Upper lobe of left lung (tissue), 6 donors: ENCODE measurements around the gene MSI2. TPM values are rescaled to one million over a fixed set of nuclear protein-coding genes. Genes with fewer than 3 reads are reported as not detected.

Source experiments
- ATAC-seq, 2 donors: fragments of 200-7000 bp; cut with Tn5 transposase; one replicate each; pipeline ENCODE4 v1.9.1; 2022; ENCODE audit warnings: mild to moderate bottlenecking in 2 of 2, moderate library complexity in 2 of 2; ENCODE audit not compliant: low FRiP score in 2 of 2
- DNase-seq, 2 donors: peaks; one replicate each; pipeline ENCODE4 v3.0.0-alpha.2; 2019 to 2020
- H3K27ac ChIP-seq, 4 donors: fragments of 200-600 bp; sonication (generic); one replicate each; pipeline ENCODE4 v1.5.1; 2016 to 2019
- H3K27me3 ChIP-seq, 4 donors: fragments of 200-600 bp; sonication (generic); one replicate each; pipeline ENCODE4 v1.5.1; 2017 to 2019
- H3K36me3 ChIP-seq, 4 donors: fragments of 200-600 bp; sonication (generic); one replicate each; pipeline ENCODE4 v1.5.1; 2016 to 2019
- H3K4me1 ChIP-seq, 4 donors: fragments of 200-600 bp; sonication (generic); one replicate each; pipeline ENCODE4 v1.5.1; 2018 to 2019
- H3K4me3 ChIP-seq, 4 donors: fragments of 200-600 bp; sonication (generic); one replicate each; pipeline ENCODE4 v1.5.1; 2017 to 2019; ENCODE audit warnings: mild to moderate bottlenecking in 2 of 4, moderate library complexity in 1 of 4
- H3K9me3 ChIP-seq, 4 donors: fragments of 200-600 bp; sonication (generic); one replicate each; pipeline ENCODE4 v1.5.1; 2018 to 2019
- EP300 ChIP-seq, 4 donors: sonication (generic); formaldehyde crosslinking; IDR thresholded peaks; one replicate each; pipeline ENCODE4 v1.5.1; 2017; ENCODE audit warnings: antibody characterized with exemption in 4 of 4, control low read depth in 2 of 4
- POLR2A ChIP-seq, 4 donors: fragments of 450-650 bp; IDR thresholded peaks; one replicate each; pipeline ENCODE4 v1.5.1; 2016 to 2017; ENCODE audit warnings: antibody characterized with exemption in 4 of 4, mild to moderate bottlenecking in 2 of 4
- POLR2AphosphoS5 ChIP-seq, 2 donors: sonication (generic); formaldehyde crosslinking; IDR thresholded peaks; one replicate each; pipeline ENCODE4 v1.5.1; 2017; ENCODE audit warnings: antibody characterized with exemption in 2 of 2
- WGBS, 2 donors: methylation state at CpG; one replicate each; pipeline ENCODE4 v1.1.5; 2017 to 2018; 5-methylcytosine and 5-hydroxymethylcytosine counted together
- total RNA-seq, 6 donors: library from RNA; depleted of rRNA in 4 of 6; stranded (reverse); fragments of >200 nt in 4 of 6; gene quantifications; one replicate each; pipeline versions ENCODE4 v1.1.0 to v1.2.1, GENCODE V29; 2016 to 2021
- TF ChIP-seq, protein P1 (sequence below), 6 experiments: fragments of 450-650 bp in 4 of 6; fragments of 200-600 bp in 2 of 6; sonication (generic) in 2 of 6; IDR thresholded peaks; one replicate each; pipeline ENCODE4 v1.5.1; 2016 to 2019; ENCODE audit warnings: antibody characterized with exemption in 6 of 6
- donor health status: DM: no; HTN: no; CAD: no; lungs with moderate emphysema.
- donor health status: DM: no; HTN: yes; CAD: no; lungs with severe emphysema.

MSI2 gene
- total RNA-seq, 6 donors from 2014 or later, result 20.1 to 44.0 (median 32.2) TPM

DNA sequence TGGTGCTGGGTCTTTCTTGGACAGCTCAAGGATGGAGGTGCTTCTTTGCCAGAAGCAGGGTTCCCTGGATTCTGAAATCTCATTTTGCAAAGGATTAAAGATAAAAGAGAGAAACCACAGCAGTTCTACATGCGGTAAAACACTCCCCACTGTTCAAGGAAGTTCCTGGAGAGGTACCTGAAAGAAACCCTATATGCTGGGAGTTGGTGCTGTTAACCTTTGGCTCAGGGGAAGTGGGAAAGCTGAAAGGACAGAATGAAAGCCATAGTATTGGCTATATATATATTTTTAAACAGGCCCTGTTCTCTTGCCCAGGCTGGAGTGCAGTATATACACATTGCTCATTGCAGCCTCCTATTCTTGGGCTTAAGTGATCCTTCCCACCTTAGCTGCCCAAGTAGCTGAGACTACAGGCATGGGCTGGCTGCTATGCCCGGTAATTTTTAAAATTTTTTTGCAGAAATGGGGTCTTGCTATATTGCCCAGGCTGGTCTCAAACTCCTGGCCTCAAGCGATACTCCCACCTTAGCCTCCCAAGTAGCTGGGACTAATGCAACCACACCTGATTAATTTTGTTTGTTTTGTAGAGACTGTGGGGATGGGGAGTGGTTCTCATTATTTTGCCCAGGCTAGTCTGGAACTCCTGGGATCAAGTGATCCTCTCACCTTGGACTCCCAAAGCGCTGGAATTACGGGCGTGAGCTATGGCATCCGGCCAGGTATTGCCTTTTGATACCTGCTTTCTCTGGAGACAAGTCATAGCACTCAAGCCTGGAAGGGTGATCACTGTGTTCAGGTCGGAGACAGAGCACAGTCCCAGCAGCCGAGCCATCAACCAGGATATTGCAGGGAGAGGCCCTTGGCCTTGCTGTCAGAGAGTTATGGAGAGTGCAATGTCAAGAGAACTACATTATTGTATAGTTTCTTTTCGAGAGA is 55.2 kb downstream of the MSI2 start:
- H3K9me3 ChIP-seq, result no peaks in the 10 kb centered on the region
- ATAC-seq (no peak), DNase-seq (no peak)
- no peak overlapping the region for H3K4me3 ChIP-seq
- peaks cover 0 to 3% (median 0%) of the 10 kb centered on the region in 4 donors for H3K36me3 ChIP-seq
- no peaks in the 10 kb centered on the region for H3K27me3 ChIP-seq
- no peaks in the 10 kb centered on the region for H3K4me1 ChIP-seq
- WGBS, 2 donors, result 85 to 91% methylated on average over 10 of the region's 10 CpGs
- TF ChIP-seq POLR2A (IDR thresholded peaks at IDR 0.05), result no peak
- no peak for TF ChIP-seq EP300 (IDR thresholded peaks at IDR 0.05)
- TF ChIP-seq, protein P1, sequence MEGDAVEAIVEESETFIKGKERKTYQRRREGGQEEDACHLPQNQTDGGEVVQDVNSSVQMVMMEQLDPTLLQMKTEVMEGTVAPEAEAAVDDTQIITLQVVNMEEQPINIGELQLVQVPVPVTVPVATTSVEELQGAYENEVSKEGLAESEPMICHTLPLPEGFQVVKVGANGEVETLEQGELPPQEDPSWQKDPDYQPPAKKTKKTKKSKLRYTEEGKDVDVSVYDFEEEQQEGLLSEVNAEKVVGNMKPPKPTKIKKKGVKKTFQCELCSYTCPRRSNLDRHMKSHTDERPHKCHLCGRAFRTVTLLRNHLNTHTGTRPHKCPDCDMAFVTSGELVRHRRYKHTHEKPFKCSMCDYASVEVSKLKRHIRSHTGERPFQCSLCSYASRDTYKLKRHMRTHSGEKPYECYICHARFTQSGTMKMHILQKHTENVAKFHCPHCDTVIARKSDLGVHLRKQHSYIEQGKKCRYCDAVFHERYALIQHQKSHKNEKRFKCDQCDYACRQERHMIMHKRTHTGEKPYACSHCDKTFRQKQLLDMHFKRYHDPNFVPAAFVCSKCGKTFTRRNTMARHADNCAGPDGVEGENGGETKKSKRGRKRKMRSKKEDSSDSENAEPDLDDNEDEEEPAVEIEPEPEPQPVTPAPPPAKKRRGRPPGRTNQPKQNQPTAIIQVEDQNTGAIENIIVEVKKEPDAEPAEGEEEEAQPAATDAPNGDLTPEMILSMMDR (IDR thresholded peaks at IDR 0.05), result no peak
- TF ChIP-seq POLR2AphosphoS5 (IDR thresholded peaks at IDR 0.05), result no peak
- no peak overlapping the region for H3K27ac ChIP-seq

DNA sequence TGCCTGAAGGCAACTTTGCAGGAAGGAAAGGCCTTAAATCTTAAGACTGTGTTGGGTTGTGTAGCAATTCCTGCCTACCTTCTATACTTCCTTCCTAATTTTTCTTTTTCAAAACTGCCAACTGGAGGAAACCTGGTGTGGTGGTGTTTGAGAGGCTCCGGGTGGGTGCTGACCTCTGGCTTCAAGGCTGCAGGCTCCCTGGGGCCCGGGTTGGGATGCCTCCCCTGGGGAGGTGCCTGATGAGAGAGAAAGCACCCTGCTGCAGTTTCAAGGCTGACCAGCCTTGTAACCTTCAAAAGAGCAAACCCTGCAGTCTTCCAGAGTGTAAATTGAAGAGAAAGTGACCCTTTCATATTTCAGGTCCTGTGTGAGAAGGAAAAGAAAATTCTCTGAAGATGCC is 55.9 kb downstream of the MSI2 start:
- ATAC-seq (no peak), DNase-seq (no peak)
- Histone ChIP-seq H3K9me3 (no peaks in the 10 kb centered on the region), H3K27me3 (no peaks in the 10 kb centered on the region), H3K4me1 (no peaks in the 10 kb centered on the region), H3K36me3 (peaks cover 0 to 3% (median 0%) of the 10 kb centered on the region in 4 donors), H3K4me3 (no peak overlapping the region), H3K27ac (no peak overlapping the region)
- no peak for TF ChIP-seq EP300 (IDR thresholded peaks at IDR 0.05)
- no peak for TF ChIP-seq POLR2A (IDR thresholded peaks at IDR 0.05)
- TF ChIP-seq, protein P1 (IDR thresholded peaks at IDR 0.05), result no peak
- no peak for TF ChIP-seq POLR2AphosphoS5 (IDR thresholded peaks at IDR 0.05)
- 42 to 53% methylated on average over 2 of the region's 2 CpGs for WGBS, 2 donors

DNA sequence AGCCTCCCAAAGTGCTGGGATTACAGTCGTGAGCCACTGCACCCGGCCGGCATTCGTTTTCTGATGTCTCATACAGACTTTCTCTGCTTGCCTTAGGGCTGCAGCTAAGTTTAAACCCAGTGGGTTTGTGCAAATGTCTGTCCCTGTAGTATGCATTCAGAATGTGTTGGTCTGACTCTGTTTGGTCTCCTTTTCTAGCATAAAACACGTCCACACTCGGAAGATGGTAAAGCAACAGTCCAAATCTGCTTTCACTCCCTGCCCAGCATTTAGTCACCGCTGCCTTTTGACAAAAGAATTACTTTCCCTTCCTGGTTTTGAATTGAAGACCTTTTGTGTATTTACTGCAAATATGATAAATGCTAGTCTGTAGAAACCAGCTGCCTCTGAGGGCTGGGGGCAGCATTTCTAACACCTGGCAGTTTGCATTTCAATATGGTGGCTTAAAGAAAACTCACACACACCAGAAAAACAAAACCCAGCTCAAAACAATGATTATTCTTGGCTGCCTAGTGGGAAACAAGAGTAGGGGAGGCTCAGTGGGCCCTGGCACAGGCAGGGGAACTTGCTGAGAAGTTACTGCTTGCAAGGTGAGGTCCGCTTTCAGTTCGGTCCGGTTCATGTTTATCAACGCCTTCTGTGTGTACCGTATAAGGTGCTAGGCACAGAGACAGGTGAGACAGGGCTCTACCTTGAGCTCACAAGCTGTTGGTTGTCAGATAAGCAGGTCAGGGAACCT is 56.9 kb downstream of the MSI2 start:
- Histone ChIP-seq H3K27me3 (no peaks in the 10 kb centered on the region), H3K4me3 (no peak overlapping the region), H3K27ac (no peak overlapping the region), H3K9me3 (no peaks in the 10 kb centered on the region), H3K36me3 (peaks cover 0 to 3% (median 0%) of the 10 kb centered on the region in 4 donors), H3K4me1 (no peaks in the 10 kb centered on the region)
- DNase-seq (no peak), ATAC-seq (no peak)
- TF ChIP-seq POLR2AphosphoS5 (IDR thresholded peaks at IDR 0.05) (no peak), EP300 (IDR thresholded peaks at IDR 0.05) (no peak), POLR2A (IDR thresholded peaks at IDR 0.05) (no peak)
- TF ChIP-seq, protein P1 (IDR thresholded peaks at IDR 0.05), result no peak
- WGBS, 2 donors, result 83 to 91% methylated on average over 12 of the region's 12 CpGs

DNA sequence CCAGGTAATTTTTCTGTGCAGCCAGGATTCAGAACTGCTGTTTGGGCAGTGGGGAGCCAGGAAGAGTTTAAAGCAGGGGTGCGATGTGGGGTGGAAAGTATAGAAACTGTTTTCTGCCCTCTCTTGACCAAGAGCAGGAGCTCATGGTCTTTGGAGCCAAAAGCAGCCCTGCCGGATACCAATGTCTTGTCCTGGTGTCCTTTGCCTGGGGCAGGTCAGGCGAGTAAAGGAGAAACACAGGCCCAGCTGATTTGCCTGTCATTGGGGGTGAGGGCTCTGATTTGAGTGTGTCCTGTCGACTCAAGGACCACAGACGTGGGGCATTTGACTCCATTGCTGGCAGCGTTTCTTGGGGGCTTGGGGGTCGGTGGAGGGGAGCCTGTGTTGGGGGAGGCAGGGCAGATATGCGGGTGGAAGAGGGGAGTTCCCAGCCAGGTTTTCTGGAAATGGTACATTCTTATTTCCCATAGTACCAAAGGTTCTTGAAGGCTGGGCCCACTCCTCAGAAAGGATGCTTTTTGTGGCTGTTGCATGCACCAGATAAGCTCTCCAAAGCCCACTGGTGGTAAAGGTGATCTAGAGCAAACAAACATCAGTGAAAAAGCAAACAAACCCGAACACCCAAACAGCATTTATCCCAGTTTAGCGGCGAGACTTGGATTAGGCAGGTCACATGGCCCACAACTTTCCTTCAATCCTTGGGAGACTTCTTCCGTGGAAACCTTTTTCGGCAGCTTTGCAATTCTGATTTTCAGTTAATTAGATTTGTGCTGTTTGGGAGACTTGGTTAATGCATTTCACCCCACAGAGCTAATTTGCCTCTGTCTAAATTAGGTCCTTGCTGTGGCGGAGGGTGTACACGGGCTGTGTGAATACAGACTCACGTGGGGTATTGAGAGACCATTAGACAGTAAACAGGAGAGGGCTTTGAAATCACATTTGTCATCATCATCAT is 59.0 kb downstream of the MSI2 start:
- no peak overlapping the region for H3K4me3 ChIP-seq
- 94 to 97% methylated on average over 15 to 16 of the region's 16 CpGs for WGBS, 2 donors
- no peaks in the 10 kb centered on the region for H3K4me1 ChIP-seq
- H3K36me3 ChIP-seq, result no peaks in the 10 kb centered on the region
- no peaks in the 10 kb centered on the region for H3K27me3 ChIP-seq
- DNase-seq (no peak), ATAC-seq (no peak)
- TF ChIP-seq, protein P1 (IDR thresholded peaks at IDR 0.05), result no peak
- TF ChIP-seq POLR2AphosphoS5 (IDR thresholded peaks at IDR 0.05) (no peak), EP300 (IDR thresholded peaks at IDR 0.05) (no peak), POLR2A (IDR thresholded peaks at IDR 0.05) (no peak)
- H3K27ac ChIP-seq, result no peak overlapping the region
- H3K9me3 ChIP-seq, result no peaks in the 10 kb centered on the region
